NCI-H146 treated with DMSO at 0.1 percent for 48 hours (cell line): Measurements from ENCODE around the gene SLC25A18.

Source experiments
- DNase-seq: peaks from one replicate; lab custom pipeline; 2025; ENCODE audit not compliant: unreplicated experiment; lab: John Stamatoyannopoulos, UW

SLC25A18 gene

GRCh38 chr22:17569971-17570511 is 6.7 kb downstream of the SLC25A18 start:
- DNase-seq = no peak

GRCh38 chr22:17570851-17571631 is 7.7 kb downstream of the SLC25A18 start:
- DNase-seq = no peak

GRCh38 chr22:17575151-17575550 is 11.9 kb downstream of the SLC25A18 start:
- no peak for DNase-seq

DNA sequence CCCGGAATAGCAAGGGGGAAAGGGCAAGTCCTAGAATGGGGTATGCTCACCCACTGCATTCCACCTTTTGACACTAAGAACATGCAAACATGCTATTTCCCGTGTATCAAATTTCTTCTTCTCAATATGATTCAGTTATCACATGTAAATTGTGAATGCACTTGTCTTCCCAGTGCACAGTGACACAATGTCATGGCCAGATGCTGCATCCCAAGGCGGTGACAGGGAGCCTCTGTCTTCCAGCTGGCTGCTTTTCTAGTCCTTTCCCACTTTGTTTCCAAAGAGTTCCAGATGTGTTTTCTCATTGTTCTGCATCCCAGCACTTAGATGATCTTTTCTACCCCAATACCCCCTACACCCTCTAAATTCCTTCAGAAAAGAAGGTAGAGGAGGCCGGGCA is 12.4 kb downstream of the SLC25A18 start:
- no peak for DNase-seq

GRCh38 chr22:17576470-17576869 is 13.2 kb downstream of the SLC25A18 start:
- DNase-seq = no peak

- DNase-seq = no peak
Measured at GRCh38 chr22:17578136-17578754, 14.9 kb downstream of the SLC25A18 start.

DNA sequence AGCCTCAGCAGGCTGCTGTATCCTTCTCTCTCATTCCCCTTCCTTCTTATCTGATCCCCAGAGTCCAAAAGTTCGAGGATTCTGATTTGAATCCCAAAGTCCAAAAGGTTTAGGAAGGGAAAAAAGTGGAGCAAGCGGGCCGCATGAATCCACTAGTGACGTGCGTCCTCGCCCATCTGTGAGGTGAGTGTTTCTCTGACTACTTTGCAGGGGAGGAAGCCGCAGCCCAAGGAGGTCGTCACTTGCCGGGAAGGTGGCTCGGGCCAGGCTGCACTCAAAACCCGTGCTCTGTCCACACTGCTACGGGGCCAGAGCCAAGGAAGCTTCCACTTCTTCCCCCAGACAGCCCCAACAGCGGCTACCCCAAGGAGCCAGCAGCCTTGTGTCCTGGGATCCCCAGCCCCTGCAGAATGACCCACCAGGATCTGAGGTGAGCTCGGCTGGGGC is 16.3 kb downstream of the SLC25A18 start:
- no peak for DNase-seq

- no peak for DNase-seq
Measured at GRCh38 chr22:17580441-17581031, 17.2 kb downstream of the SLC25A18 start.

GRCh38 chr22:17581056-17581455 is 17.8 kb downstream of the SLC25A18 start:
- DNase-seq = no peak

- no peak for DNase-seq
Measured at GRCh38 chr22:17581631-17582030, 18.3 kb downstream of the SLC25A18 start.

- DNase-seq = no peak
Measured at GRCh38 chr22:17583151-17583550, 19.9 kb downstream of the SLC25A18 start.

GRCh38 chr22:17586831-17587440 is 23.6 kb downstream of the SLC25A18 start:
- no peak for DNase-seq

DNA sequence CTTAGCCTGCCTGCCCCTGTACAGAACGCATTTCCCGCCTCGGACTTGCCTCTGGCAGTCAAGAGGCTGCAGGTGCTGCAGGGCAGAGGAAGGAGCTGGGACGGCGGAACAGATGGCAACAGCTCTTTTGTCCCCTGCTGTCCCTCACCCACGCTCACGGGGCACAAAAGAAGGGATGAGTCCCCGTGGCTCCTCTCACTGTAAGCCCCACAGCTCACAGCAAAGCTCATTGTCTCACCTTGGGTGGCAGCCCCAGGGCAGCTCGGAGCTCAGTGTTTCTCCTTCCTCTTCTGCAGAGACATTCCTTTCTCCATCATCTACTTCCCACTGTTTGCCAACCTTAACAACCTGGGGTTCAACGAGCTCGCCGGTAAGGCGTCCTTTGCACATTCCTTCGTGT is 24.3 kb downstream of the SLC25A18 start:
- no peak for DNase-seq

- no peak for DNase-seq
Measured at GRCh38 chr22:17588606-17589005, 25.3 kb downstream of the SLC25A18 start.

GRCh38 chr22:17589810-17590375 is 26.6 kb downstream of the SLC25A18 start:
- no peak for DNase-seq

- DNase-seq = no peak
Measured at GRCh38 chr22:17590586-17590985, 27.3 kb downstream of the SLC25A18 start.

GRCh38 chr22:17592201-17592600 is 28.9 kb downstream of the SLC25A18 start:
- no peak for DNase-seq

GRCh38 chr22:17596226-17596625 is 32.9 kb downstream of the SLC25A18 start:
- no peak for DNase-seq

GRCh38 chr22:17597217-17597616 is 33.9 kb downstream of the SLC25A18 start:
- DNase-seq = no peak

GRCh38 chr22:17598318-17598717 is 35.0 kb downstream of the SLC25A18 start:
- DNase-seq = no peak

- DNase-seq = no peak
Measured at GRCh38 chr22:17601031-17601430, 37.7 kb downstream of the SLC25A18 start.
